Measurements from ENCODE around the gene WDSUB1.

The WDSUB1 gene, protein sequence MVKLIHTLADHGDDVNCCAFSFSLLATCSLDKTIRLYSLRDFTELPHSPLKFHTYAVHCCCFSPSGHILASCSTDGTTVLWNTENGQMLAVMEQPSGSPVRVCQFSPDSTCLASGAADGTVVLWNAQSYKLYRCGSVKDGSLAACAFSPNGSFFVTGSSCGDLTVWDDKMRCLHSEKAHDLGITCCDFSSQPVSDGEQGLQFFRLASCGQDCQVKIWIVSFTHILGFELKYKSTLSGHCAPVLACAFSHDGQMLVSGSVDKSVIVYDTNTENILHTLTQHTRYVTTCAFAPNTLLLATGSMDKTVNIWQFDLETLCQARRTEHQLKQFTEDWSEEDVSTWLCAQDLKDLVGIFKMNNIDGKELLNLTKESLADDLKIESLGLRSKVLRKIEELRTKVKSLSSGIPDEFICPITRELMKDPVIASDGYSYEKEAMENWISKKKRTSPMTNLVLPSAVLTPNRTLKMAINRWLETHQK

DNA sequence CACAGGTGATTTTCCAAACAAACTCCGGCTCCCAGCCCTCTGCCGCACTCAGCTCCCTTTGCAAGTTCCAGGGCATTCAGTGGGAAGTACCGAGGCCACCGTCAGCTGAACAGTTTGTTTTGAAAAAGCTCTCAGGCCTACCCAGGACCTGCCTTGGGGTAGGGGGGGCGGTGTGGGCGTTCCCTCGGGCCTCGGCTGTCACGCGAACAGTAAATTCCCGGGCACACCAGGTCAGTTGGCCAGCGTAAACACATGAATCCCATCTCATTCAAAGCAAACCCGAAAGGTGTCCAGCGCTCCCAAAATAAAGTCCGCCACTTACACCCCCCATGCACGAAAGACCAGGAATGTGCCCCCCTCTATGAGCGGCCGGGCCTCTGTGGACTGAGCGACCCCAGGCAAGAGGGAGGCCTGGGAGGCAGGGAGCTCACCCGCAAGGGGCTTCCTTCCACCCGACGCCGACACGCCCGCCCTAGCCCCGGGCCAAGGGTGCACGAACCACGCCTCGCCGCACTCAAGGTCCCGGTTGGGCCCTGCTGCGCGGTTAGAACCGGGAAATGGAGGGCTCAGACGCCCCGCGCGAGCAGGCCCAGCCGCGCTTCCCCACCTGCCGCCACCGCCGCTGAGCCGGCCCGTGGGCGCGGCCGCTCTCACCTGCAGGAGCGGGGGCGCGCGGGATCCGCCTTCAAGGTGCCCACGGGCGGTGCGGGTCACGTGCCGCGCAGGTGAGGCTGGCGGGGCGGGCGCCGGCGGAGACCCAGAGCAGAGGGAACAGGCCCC is at the start of gene WDSUB1:
Gene WDSUB1, minus strand, starts transcription at position 775 of the 780 bp plus-strand sequence. CDS start 3,634 bp downstream, outside the sequence.
- peak; percentile 58 for DNase-seq

DNA sequence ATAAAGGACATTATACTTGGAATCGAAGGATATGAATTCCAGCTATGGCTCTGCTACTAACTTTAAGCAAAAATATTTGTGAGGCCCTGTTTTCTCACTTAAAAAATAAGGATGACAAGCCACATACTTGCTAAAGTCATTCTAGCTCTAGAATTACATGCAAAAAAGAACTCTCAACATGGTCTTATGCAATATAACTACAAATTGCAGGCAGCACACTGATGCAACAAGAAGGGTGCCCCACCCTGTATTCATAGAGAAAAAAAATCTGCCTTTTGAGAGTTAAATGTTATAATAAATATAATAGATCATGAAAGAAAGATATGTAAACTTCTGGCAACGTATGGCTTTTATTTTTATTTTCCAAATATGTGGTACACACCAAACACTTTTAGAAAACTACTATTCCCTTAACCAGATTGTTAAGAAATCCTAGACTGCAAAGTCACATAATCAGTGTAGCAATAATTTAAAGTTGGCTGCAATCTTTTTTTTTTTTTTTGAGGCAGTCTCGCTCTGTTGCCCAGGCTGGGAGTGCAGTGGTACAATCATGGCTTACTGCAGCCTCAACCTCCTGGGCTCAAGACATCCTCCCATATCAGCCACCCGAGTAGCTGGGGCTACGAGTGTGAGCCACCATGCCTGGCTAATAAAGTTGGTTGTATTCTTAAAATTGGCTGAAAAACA is 40.2 kb upstream of the WDSUB1 start:
- no peak for DNase-seq

DNA sequence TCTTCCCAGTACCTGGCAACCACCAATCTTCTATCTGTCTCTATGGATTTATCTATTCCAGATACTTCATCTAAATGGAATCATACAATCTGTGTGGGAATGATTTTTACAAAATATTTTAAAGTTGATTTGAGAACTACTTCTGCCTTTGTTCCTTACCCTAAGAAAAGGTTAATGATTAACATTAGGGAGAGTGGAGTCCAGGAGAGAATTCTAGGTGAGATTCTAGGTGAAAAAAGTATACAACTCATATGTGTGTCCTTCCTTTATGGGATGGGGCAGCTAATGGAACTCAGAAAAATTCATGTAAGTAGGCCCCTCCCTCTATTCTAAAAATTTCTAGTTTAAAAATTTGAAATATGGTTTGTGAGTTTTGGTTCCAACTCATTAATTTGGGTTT is 35.9 kb upstream of the WDSUB1 start:
- no peak for DNase-seq

DNA sequence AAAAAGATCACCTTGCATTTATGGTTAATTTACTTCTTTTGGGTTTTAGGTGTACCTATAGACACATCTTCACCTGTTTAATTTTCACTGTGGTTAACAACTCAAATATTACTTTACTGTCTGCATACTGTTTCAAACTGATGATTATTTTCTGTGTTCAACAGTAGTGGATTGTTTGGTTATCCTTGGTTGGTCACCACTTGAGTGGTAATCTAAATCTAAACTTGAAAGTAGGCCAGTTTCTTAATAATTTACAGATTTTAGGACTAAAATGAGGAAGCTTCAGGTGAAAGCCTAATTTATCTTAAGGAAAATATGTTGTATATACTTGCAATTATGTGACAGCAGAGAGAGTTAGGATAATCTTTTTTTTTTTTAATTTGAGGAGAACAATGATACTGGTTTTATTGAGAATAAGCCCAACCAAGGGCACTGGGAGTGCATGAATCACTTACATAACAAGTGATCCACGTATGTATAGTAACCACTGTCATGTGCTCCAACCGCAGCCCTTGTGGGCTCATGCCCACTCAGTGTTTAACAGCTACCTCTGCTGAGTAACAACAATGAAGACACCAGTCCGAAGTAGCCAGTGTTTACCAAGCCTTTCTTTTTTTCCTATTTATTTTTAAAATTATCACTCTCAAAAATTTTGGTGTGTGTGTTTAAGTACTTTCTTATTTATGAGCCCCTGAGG is 31.0 kb upstream of the WDSUB1 start:
- no peak for DNase-seq

DNA sequence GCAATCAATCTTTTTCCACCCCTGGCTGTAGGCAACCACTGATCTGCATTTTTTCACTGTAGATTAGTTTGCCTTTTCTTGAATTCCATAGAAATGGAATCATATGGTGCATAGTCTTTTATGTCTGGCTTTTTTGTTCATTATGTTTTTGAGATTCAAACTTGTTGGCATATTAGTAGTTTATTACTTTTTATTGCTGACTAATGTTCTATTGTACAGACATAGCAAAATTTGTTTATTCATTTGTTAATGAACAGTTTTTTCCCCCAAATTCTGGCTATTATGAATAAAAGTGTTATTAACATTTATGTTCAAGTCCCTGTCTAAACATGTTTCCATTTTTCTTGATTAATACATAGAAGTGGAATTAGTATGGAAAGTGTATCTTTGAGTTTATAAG is 21.4 kb upstream of the WDSUB1 start:
- no peak for DNase-seq

DNA sequence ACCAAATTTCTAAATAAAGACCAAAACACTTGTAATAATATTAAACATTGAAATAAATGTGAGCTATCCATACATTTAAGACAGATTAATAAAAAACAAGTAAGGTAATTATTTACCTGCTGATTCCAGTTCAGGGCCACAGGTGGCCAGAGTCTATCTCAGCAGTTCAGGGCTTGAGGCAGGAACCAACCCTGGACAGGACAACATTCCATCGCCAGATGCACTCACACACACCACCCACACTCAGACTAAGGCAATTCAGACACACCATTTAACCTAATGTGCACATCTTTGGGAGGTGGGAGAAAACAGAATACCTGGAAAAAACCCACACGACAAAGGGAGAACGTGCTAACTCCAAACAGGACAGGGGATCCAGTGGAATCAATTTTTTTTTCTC is 14.1 kb upstream of the WDSUB1 start:
- DNase-seq: no peak

DNA sequence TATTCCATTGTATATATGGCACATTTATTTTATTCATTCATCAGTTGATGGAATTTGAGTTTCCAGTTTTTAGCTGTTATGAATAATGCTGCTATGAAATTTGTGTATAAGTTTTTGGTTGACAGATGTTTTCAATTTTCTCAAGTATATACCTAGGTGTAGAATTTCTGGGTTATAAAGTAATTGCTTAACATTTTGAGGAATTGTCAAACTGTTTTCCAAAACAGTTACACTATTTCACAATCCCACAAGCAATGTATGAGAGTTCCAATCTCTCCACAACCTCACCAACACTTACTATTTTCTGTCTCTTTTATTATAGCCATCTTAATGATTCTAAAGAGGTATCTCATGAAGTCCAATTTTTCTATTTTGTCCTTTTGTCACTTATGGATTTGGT is 12.5 kb upstream of the WDSUB1 start:
- DNase-seq: no peak

DNA sequence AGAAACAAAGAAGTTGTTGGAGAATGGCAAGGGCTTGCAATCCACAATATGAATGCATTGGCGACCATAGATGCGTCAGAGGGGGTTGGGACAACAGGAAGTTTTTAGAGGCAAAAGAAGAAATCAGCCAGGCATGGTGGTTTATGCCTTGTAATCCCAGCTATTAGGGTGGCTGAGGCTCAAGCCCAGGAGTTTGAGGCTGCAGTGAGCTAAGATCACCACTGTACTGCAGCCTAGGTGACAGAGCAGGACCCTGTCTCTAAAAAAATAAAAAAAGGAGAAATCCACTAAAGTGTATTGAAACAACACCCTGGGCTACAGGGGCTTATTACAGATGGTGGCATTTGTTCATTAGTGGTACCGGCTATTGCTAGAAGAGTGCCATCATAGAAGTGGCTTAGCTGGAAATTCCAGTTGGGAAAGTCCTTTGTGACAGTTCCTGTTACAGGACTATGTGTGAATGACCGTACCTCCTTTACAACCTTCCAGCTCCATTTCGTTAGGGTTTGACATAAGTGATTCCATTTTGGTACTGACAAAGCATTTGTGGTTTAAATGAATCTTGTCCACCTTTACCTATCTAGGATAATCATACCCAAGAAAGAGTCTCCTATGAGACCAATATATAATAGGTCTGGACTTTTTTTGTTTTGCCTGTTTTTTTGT is 10.7 kb upstream of the WDSUB1 start:
- no peak for DNase-seq

DNA sequence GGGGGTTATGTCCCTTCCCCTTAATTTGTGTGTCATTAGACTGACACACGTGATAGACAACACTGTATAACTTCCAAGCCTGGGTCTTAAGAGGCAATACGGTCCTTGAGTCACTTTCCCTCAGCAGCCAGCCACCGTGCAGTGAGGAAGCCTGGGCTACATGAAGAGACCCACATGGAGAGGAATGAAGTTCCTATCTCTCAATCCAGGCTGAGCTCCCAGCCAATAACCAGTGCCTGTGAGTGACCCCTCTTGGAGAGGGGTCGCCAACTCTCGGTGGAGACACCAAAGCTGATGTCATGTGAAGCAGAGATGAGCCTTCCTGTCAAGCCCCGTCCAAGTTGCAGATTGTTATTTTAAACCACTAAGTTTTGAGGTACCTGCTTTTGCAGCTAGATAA is 5.7 kb upstream of the WDSUB1 start:
- DNase-seq: no peak

DNA sequence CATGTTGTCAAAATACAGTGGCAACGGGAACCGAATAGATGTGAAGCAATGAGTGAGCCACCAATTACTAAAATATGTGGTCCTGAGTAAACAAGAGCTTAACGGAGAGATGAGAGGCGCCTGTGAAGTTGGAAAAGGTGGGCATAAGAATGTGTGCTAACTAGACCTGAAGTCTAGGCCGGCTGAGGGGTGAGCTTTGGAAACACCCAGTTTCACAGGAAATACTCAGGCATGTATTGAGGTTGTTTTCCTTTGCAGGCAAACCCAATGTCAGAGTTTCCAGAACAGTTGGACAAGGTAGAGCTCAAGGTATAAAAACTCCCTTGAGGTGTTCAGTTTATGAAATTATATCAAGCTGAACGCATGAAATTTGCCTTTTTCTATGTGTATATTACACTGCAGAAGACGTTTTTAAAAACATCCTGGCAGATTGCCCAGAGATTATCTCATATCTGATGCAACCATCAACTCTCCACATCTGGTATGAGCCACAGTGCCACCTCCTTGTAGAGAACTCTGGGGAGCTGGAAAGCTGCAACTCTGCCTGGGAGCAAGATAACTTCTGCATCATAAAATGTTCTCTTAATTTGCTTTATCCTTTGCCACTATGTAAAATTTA is 3.9 kb upstream of the WDSUB1 start:
- DNase-seq: no peak

DNA sequence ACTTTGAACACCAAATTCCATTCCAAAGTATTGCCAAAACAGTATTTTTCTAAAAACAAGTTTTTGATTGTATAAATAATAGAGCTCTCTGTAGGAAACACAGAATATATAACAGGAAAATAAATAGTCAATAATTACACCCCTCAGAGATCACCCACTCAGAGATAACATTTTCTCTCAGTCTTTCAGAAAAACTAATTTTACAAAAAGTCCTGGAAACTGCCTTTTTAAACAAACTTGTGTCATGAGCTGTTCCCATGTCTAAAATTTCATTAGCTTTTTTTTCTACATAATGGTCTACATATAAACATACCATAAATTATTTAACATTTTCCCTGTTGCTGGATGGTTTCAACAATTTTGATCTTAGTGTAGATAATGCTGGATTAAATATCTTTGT is 1.2 kb upstream of the WDSUB1 start:
- no peak for DNase-seq

DNA sequence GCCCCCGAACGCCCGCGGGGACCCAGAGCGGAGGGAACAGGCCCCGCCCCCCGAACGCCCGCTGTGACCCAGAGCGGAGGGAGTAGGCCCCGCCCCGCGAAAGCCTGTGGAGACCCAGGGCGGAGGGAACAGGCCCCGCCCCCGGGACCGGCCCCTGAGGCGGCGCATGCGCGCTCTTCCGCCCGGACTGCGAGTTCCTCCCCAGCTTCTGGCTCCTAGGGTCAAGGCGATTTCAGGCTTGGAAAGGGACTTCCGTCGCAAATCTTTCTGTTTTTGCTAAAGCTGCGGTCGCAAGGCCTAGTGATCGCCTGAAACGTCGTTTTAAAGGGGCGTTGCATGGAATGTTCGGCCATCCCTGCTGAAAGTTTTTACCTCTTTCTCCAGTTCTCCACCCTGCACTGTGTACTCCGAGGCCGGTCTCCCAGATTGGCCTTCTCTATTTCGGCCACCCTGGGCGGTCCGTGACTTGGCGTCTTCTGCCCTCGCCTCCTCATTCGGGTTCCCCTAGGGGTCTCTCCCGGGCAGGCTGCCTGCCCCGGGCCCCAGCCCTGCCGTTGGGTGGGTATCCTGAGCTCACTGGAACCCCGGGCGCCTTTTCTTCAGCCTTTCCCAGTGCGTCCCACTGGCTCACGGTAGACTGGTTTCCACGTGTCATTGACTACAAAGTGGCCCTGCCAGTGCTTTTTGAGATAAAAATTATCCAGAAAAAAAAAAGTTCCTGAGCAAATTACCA is 372 bp upstream of the WDSUB1 start:
- DNase-seq: peak; percentile 97

DNA sequence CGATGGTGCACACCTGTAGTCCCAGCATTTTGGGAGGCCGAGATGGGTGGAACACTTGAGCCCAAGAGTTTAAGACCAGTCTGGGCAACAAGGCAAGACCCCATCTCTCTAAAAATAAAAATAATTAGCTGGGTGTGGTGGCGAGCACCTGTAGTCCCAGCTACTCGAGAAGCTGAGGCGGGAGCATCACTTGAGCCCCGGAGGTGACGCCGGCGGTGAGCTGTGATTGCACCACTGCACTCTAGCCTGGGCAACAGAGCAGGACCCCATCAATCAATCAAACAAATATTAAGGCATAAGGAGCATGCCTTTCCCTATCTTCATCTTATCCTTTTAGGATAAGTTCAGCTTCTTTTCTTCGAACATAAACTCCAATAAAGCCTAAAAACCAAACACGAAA is 1.1 kb downstream of the WDSUB1 start:
- DNase-seq: no peak

DNA sequence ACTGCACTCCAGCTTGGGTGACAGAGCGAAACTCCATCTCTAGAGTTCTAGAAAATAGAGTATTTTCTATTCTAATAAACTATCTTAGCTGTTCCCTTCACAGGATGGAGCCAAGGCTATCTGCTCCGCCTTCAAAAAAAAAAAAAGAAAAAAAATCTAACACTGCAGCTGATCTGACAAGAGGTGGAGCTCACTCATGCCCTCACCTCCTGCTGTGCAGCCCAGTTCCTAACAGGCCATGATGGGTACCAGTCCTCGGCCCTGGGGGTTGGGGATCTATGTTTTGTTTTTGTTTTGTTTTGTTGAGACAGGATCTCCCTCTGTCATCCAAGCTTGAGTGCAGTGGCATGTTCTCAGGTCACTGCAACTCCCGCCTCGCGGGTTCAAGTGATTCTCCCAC is 3.0 kb downstream of the WDSUB1 start:
- DNase-seq: no peak

DNA sequence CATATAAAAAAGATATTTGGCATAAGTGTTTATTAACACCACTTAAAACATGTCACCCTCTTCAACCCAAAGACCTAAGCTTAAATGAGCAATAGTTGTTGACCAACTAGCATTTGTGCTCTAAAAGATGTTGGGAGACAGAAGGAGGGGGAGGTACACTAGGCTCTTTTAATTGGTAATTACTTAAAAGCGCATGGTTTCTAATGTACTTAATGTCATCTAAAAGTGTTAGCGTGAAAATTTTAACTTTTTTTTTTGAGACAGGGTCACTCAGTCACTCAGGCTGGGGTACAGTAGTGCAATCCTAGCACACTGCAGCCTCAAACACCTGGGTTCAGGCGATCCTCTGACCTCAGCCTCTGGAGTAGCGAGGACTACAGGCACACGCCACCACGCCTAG is 5.5 kb downstream of the WDSUB1 start:
- DNase-seq: no peak

DNA sequence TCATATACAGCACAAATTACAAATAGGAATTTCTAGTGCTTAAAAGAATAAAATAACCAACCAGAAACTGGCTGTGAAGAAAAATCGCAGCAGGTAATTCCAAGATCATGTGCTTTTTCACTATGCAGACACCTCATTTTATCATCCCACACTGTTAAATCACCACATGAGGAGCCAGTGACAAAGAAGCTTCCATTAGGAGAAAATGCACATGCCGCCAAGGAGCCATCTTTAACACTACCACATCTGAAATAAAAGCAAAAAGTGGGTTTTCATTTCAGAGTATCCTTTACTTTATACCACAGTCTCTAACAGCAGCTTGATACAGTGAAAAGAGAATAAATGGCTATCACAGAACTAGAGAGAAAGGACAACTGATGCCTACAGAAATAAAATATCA is 6.8 kb downstream of the WDSUB1 start:
- no peak for DNase-seq

DNA sequence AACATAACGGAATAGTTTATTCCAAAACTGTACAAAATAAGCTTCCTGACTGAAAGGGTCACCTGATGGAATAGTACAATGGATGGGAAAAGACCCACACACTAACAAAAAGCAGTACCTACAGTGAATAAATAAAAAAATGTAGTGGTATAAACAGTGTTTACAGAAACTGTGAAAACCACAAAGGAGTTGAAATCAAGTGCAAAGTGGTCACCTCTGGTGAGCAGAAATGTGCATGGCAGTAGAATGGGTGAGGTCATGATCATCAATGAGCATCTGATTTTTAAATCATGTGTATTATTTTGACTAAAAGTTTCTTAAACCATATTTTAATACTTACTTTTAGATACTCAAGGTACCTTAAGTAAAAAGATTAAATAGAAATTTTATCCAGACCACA is 11.4 kb downstream of the WDSUB1 start:
- DNase-seq: no peak

DNA sequence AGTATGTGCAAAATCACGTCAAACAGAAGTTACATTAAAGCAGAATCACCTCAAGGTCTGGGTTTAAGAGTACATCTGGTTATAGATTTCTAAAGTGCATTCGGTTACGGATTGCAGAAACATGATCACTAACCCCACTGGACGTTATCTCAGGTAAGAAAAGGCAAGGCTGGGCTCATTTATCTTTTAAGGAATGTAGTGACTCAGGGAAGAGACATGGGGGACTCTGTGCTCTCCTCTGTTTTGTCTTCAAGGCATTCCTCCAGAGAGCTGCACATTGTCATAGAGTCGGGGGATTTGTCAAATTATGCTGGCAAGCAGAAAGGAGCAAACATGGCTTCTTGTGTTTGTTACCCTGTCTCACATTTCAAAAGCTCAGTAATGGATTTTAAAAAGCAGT is 14.3 kb downstream of the WDSUB1 start:
- DNase-seq: no peak

DNA sequence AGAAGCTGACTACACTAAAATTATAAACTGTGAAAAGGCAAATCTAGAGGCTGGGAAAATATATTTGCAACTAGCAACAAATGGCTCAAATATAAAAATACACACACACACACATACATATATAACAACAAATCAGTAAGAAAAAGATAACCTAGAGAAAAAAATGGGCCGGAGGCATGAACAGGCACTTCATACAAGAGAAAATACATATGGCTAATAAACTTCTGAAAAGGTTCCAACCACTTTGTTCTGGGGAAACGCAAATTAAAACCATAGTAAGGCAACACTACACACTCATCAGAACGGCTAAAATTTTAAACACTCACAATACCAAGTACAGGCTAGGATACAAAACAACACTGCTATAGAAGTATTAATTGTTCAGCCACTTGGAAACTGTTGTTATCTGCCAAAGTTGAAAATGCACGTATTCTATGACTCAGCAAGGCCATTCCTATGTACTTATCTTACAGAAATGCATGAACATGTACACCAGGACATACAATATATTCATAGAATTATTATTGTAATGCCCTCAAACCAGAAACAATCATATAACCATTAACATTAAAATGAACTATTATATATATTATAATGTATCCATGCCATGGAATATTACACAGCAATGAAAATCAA is 15.6 kb downstream of the WDSUB1 start:
- no peak for DNase-seq

DNA sequence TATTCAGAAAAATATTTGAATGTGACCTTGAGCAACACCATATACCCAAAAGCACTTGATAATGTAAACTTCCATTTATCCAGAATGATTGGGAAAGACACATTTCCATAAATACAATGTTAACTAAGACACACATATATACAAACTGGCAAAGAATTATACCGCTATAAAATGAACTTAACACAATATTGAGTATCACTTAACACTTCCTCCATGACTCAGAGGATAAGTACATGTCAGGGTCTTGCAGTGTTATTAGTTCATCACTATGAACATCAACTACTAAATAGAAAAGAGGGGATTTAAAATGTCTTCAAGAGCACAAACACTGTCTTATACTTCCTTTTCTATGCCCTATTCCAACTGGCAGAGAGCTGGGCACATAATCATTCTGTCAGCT is 18.6 kb downstream of the WDSUB1 start:
- no peak for DNase-seq

DNA sequence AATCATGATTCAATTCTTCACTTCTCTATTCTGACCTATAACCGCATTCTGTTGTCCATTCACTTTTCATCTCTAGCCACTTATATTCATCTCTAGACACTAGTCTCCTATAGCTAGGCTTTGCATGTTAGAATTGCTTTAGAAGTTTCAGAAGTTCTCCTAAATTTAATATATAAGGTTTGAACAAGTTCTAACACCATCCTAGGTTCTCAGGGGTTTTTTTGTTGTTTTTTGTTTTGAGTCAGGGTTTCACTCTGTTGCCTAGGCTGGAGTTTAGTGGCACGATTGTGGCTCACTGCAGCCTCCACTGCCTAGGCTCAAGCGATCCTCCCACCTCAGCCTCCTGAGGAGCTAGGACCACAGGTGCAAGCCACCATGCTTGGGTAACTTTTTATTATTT is 19.9 kb downstream of the WDSUB1 start:
- no peak for DNase-seq
